Omental fat pad (tissue), 4 donors: Measurements from ENCODE around the gene S1PR3. TPM values are rescaled to one million over a fixed set of nuclear protein-coding genes. Genes with fewer than 3 reads are reported as not detected.

Experiments used
- ATAC-seq: fragments of 150-250 bp; one replicate; pipeline ENCODE4 v1.9.1; 2016; ENCODE audit warnings: mild to moderate bottlenecking, moderate library complexity; ENCODE audit not compliant: low FRiP score
- DNase-seq: peaks from one replicate; pipeline ENCODE4 v3.0.0-alpha.2; 2019; ENCODE audit warnings: low spot score
- CTCF ChIP-seq, 3 donors: fragments of 450-650 bp; IDR thresholded peaks; one replicate each; pipeline ENCODE4 v1.5.1; 2016 to 2017; ENCODE audit warnings: antibody characterized with exemption in 3 of 3, mild to moderate bottlenecking in 3 of 3, moderate library complexity in 2 of 3
- total RNA-seq, 4 donors: library from RNA; depleted of rRNA; stranded (reverse); fragments of >200 nt; gene quantifications; one replicate each; pipeline ENCODE4 v1.1.0, GENCODE V29; 2016

Gene S1PR3
- total RNA-seq, 4 donors from 2014 or later, result 19.0 to 61.7 (median 30.1) TPM

GRCh38 chr9:88949961-88950340, 41.3 kb upstream of the S1PR3 start:
- DNase-seq, result no peak
- no peak for ATAC-seq
- no peak for TF ChIP-seq CTCF (IDR thresholded peaks at IDR 0.05)

GRCh38 chr9:88950341-88951154, 40.7 kb upstream of the S1PR3 start:
- TF ChIP-seq CTCF (IDR thresholded peaks at IDR 0.05), result no peak
- ATAC-seq, result peak; percentile 31
- no peak for DNase-seq

- no peak for TF ChIP-seq CTCF (IDR thresholded peaks at IDR 0.05)
- no peak for ATAC-seq
These were observed 40.1 kb upstream of the S1PR3 start for GRCh38 chr9:88951155-88951542.

GRCh38 chr9:88952086-88952615, 39.1 kb upstream of the S1PR3 start:
- no peak for TF ChIP-seq CTCF (IDR thresholded peaks at IDR 0.05)
- ATAC-seq, result no peak
- DNase-seq, result no peak

More at GRCh38 chr9:88951155-88951542, 40.1 kb upstream of the S1PR3 start:
- no peak for DNase-seq

- TF ChIP-seq CTCF (IDR thresholded peaks at IDR 0.05), result no peak
- ATAC-seq, result no peak
- no peak for DNase-seq
These were observed 38.3 kb upstream of the S1PR3 start for GRCh38 chr9:88952976-88953375.

- DNase-seq, result no peak
- no peak for TF ChIP-seq CTCF (IDR thresholded peaks at IDR 0.05)
- no peak for ATAC-seq
These were observed 37.8 kb upstream of the S1PR3 start for GRCh38 chr9:88953381-88954029.
